C4-2B (cell line): Measurements from ENCODE around the gene GJB4.

ENCODE experiments used
- H3K27ac ChIP-seq: fragments of 450-650 bp; 2 replicates; pipeline ENCODE4 v1.5.1; 2017
- ZFX ChIP-seq: fragments of 450-650 bp; IDR thresholded peaks from 2 replicates; pipeline ENCODE4 v1.6.1; 2017
- TF ChIP-seq, protein P1 (sequence below): fragments of 450-650 bp; conservative IDR thresholded peaks from 2 replicates; pipeline ENCODE4 v1.5.1; 2017; ENCODE audit warnings: mild to moderate bottlenecking

The GJB4 gene

DNA sequence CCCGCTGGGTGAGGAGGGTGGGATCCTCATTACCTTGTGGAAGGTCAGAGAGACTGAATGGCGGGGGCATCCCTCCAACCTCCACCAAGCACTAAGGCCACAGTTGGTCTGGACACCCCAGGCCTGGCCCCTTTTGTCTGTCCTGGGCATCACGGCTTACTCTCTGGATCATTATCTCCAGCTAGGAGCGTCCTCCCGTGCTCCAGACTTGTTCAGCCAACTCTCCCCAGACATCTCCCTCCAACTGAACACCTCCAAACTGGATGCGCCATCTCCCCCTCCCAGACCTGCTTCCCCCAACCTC lies 11.9 kb upstream of the GJB4 start:
- H3K27ac ChIP-seq: no peak overlapping the region
- TF ChIP-seq, protein P1, sequence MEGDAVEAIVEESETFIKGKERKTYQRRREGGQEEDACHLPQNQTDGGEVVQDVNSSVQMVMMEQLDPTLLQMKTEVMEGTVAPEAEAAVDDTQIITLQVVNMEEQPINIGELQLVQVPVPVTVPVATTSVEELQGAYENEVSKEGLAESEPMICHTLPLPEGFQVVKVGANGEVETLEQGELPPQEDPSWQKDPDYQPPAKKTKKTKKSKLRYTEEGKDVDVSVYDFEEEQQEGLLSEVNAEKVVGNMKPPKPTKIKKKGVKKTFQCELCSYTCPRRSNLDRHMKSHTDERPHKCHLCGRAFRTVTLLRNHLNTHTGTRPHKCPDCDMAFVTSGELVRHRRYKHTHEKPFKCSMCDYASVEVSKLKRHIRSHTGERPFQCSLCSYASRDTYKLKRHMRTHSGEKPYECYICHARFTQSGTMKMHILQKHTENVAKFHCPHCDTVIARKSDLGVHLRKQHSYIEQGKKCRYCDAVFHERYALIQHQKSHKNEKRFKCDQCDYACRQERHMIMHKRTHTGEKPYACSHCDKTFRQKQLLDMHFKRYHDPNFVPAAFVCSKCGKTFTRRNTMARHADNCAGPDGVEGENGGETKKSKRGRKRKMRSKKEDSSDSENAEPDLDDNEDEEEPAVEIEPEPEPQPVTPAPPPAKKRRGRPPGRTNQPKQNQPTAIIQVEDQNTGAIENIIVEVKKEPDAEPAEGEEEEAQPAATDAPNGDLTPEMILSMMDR: no peak
- no peak for TF ChIP-seq ZFX

GRCh38 chr1:34749992-34750391 lies 9.5 kb upstream of the GJB4 start:
- TF ChIP-seq ZFX: no peak
- TF ChIP-seq, protein P1: no peak
- no peak overlapping the region for H3K27ac ChIP-seq

DNA sequence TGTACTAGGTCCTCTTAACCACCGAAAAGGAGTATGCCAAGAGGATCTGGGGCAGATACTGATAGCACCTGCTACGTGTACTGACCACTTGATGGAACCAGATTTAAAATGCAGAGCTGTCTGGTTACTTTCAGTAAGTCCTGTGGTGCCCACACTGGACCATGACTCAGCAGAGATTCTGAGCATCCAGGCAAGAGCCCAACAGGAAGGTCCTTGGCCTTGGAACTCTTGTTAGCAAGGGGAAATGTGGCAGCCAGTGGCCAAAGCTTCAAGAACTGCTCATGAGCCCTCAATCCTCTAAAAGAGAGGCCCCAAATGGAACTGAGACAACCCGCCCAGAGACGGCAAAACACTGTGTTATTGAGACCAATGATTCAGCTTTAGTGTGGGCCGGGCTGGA lies 8.9 kb upstream of the GJB4 start:
- TF ChIP-seq, protein P1: no peak
- no peak for TF ChIP-seq ZFX
- H3K27ac ChIP-seq: no peak overlapping the region

- H3K27ac ChIP-seq: no peak overlapping the region
- TF ChIP-seq ZFX: no peak
- TF ChIP-seq, protein P1: no peak
These were observed 6.4 kb upstream of the GJB4 start for GRCh38 chr1:34753163-34753562.

- H3K27ac ChIP-seq: no peak within 1 kb of the TSS
These were observed 4.4 kb upstream of the GJB4 start, which contains the start of gene GJB5 for GRCh38 chr1:34754964-34755637. Gene GJB5, plus strand, starts transcription at chr1:34755047. Its CDS starts 2,284 bp downstream, at chr1:34757331.

DNA sequence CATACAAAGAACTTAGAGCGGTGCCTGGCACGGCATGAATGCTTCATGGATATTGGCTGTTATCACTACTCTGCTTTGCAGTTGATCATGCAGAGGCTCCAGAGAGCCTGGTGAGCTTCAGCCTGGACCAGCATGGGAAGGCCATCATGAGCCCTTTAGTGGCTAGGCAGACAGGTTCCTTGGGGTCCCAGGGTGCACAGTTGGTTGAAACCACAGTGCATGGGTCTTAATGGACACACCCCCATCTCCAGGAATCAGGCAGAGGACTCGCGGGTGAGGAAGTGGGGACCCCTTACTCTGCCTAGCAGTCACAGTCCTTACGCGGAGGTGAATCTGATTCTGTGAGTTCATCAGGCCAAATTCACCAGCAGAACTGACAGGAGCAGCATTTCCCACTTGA lies 3.6 kb upstream of the GJB4 start:
- H3K27ac ChIP-seq: no peak overlapping the region
- TF ChIP-seq ZFX: no peak
- TF ChIP-seq, protein P1: no peak

More at GRCh38 chr1:34754964-34755637, 4.4 kb upstream of the GJB4 start, which contains the start of gene GJB5:
- no peak for TF ChIP-seq ZFX
- TF ChIP-seq, protein P1: no peak

DNA sequence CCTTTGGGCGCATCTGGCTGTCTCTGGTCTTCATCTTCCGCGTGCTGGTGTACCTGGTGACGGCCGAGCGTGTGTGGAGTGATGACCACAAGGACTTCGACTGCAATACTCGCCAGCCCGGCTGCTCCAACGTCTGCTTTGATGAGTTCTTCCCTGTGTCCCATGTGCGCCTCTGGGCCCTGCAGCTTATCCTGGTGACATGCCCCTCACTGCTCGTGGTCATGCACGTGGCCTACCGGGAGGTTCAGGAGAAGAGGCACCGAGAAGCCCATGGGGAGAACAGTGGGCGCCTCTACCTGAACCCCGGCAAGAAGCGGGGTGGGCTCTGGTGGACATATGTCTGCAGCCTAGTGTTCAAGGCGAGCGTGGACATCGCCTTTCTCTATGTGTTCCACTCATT lies 2.2 kb upstream of the GJB4 start:
- TF ChIP-seq, protein P1: no peak
- no peak for TF ChIP-seq ZFX
- H3K27ac ChIP-seq: no peak overlapping the region
